Motor neuron (in vitro differentiated cells): ENCODE measurements around the gene TNRC6C. TPM values are rescaled to one million over a fixed set of nuclear protein-coding genes. Genes with fewer than 3 reads are reported as not detected.
A peak's percentile ranks its signal among the peaks of the same experiment; 100 is the strongest.

Source experiments
- ATAC-seq, 8 experiments: fragments of 200-7000 bp; cut with Tn5 transposase; replicated peaks in 6 of 8; 2 replicates each; pipeline ENCODE4 v1.8.0; 2021; ENCODE audit warnings: mild to moderate bottlenecking in 8 of 8, moderate library complexity in 8 of 8
- H3K27ac ChIP-seq, 2 donors: fragments of 250-450 bp; sonication (Bioruptor Pico); 2 replicates each; pipeline ENCODE4 v1.9.0; 2021; ENCODE audit warnings: antibody characterized with exemption in 2 of 2, mild to moderate bottlenecking in 2 of 2, moderate library complexity in 1 of 2
- H3K4me1 ChIP-seq, 2 donors: fragments of 250-450 bp; sonication (Bioruptor Pico); replicated peaks in 1 of 2; 2 replicates each; pipeline ENCODE4 v1.6.1; 2021; ENCODE audit warnings: antibody characterized with exemption in 2 of 2, mild to moderate bottlenecking in 2 of 2, moderate library complexity in 1 of 2
- H3K4me3 ChIP-seq, 5 donors: fragments of 250-450 bp; sonication (Bioruptor Pico); 2 replicates each; pipeline ENCODE4 v1.9.0; 2021; ENCODE audit warnings: antibody characterized with exemption in 5 of 5, mild to moderate bottlenecking in 5 of 5, moderate library complexity in 4 of 5
- WGBS, 10 experiments: fragments of 450-650 bp; shearing (Covaris generic); methylation state at CpG; one replicate each; pipeline ENCODE4 v1.0.0; 2022; 5-methylcytosine and 5-hydroxymethylcytosine counted together
- in situ Hi-C, 9 experiments: fragments of 400-800 bp; cut with MboI; loops; one replicate each; pipeline ENCODE4 v1.15.0; 2021; ENCODE audit warnings: low sequenced_read_pairs in 9 of 9, low pct_unique_long_range_greater_than_20kb in 2 of 9; ENCODE audit not compliant: unreplicated experiment in 9 of 9
- total RNA-seq, 8 experiments: library from RNA; unstranded; fragments of 300-600 nt; gene quantifications; 2 replicates each; pipeline versions ENCODE4 v1.2.3 to v1.2.4, GENCODE V29; 2022

TNRC6C gene
- total RNA-seq, 8 experiments from 2014 or later: 5.6 to 20.6 (median 16.1) TPM

GRCh38 chr17:78101112-78101511 is 142.6 kb downstream of the TNRC6C start:
- no peak overlapping the region for H3K27ac ChIP-seq
- WGBS, 10 experiments: 67 to 100% (median 100%) methylated on average over 1 to 4 of the region's 5 CpGs; no CpG with 5 or more reads in 1 of the 10 experiments
- in situ Hi-C loops: no loop called here
- H3K4me1 ChIP-seq: peaks cover 0 to 8% of the 10 kb centered on the region in 2 donors
- H3K4me3 ChIP-seq: no peak overlapping the region
- ATAC-seq: no peak

GRCh38 chr17:78101542-78101941 is 143.0 kb downstream of the TNRC6C start:
- Histone ChIP-seq H3K4me1 (peaks cover 0 to 9% of the 10 kb centered on the region in 2 donors), H3K4me3 (no peak overlapping the region), H3K27ac (no peak overlapping the region)
- in situ Hi-C loops: no loop called here
- no peak for ATAC-seq
- WGBS, 10 experiments: 90 to 100% (median 96%) methylated on average over 2 to 8 of the region's 10 CpGs; no CpG with 5 or more reads in 1 of the 10 experiments

GRCh38 chr17:78103311-78103710 is 144.8 kb downstream of the TNRC6C start:
- no peak for ATAC-seq
- in situ Hi-C loops: no loop called here

GRCh38 chr17:78104540-78104941 is 146.0 kb downstream of the TNRC6C start:
- in situ Hi-C loops: no loop called here

More at GRCh38 chr17:78103311-78103710, 144.8 kb downstream of the TNRC6C start:
- H3K4me1 ChIP-seq: peaks cover 0 to 9% of the 10 kb centered on the region in 2 donors
- no peak overlapping the region for H3K4me3 ChIP-seq
- no peak overlapping the region for H3K27ac ChIP-seq
- WGBS, 10 experiments: 75 to 100% (median 95%) methylated on average over 1 to 2 of the region's 4 CpGs; no CpG with 5 or more reads in 4 of the 10 experiments

GRCh38 chr17:78105101-78105500 is 146.6 kb downstream of the TNRC6C start:
- Histone ChIP-seq H3K4me1 (peaks cover 0 to 9% of the 10 kb centered on the region in 2 donors), H3K27ac (no peak overlapping the region), H3K4me3 (no peak overlapping the region)
- WGBS, 10 experiments: 60 to 89% (median 75%) methylated on average over 1 to 16 of the region's 16 CpGs; no CpG with 5 or more reads in 3 of the 10 experiments
- in situ Hi-C loops: no loop called here
- peak in 3 of 8 experiments; percentile 29 to 69 (median 68) for ATAC-seq

More at GRCh38 chr17:78104540-78104941, 146.0 kb downstream of the TNRC6C start:
- Histone ChIP-seq H3K4me3 (no peak overlapping the region), H3K4me1 (peaks cover 0 to 9% of the 10 kb centered on the region in 2 donors), H3K27ac (no peak overlapping the region)
- 90 to 100% (median 100%) methylated on average over 1 to 2 of the region's 28 CpGs; no CpG with 5 or more reads in 7 of the 10 experiments for WGBS, 10 experiments
- ATAC-seq: peak in 4 of 8 experiments; percentile 22 to 41 (median 30)

GRCh38 chr17:78105551-78105950 is 147.0 kb downstream of the TNRC6C start:
- H3K4me3 ChIP-seq: no peak overlapping the region
- peak in 3 of 8 experiments; percentile 31 to 38 (median 33) for ATAC-seq
- in situ Hi-C loops: no loop called here
- 54 to 95% (median 78%) methylated on average over 1 to 12 of the region's 13 CpGs for WGBS, 10 experiments
- peaks cover 0 to 9% of the 10 kb centered on the region in 2 donors for H3K4me1 ChIP-seq
- no peak overlapping the region for H3K27ac ChIP-seq

GRCh38 chr17:78106211-78106610 is 147.7 kb downstream of the TNRC6C start:
- in situ Hi-C loops: no loop called here
- Histone ChIP-seq H3K27ac (no peak overlapping the region), H3K4me1 (peaks cover 0 to 9% of the 10 kb centered on the region in 2 donors), H3K4me3 (no peak overlapping the region)
- ATAC-seq: no peak
- 85 to 95% (median 92%) methylated on average over 4 to 15 of the region's 15 CpGs for WGBS, 10 experiments

- no peak overlapping the region for H3K4me3 ChIP-seq
- WGBS, 10 experiments: 36 to 98% (median 87%) methylated on average over 2 to 10 of the region's 10 CpGs
- in situ Hi-C loops: no loop called here
- H3K27ac ChIP-seq: no peak overlapping the region
- no peak for ATAC-seq
- H3K4me1 ChIP-seq: peaks cover 0 to 9% of the 10 kb centered on the region in 2 donors
Observed at GRCh38 chr17:78107457-78107856, 149.0 kb downstream of the TNRC6C start.

GRCh38 chr17:78107976-78108725 is 149.6 kb downstream of the TNRC6C start:
- in situ Hi-C loops: no loop called here
- H3K4me1 ChIP-seq: peaks cover 0 to 12% of the 10 kb centered on the region in 2 donors
- H3K27ac ChIP-seq: no peak overlapping the region
- 60 to 100% (median 97%) methylated on average over 1 to 20 of the region's 21 CpGs; no CpG with 5 or more reads in 2 of the 10 experiments for WGBS, 10 experiments
- ATAC-seq: no peak
- no peak overlapping the region for H3K4me3 ChIP-seq

GRCh38 chr17:78108726-78109488 is 150.4 kb downstream of the TNRC6C start:
- in situ Hi-C loops: no loop called here
- Histone ChIP-seq H3K27ac (no peak overlapping the region), H3K4me1 (peaks cover 0 to 12% of the 10 kb centered on the region in 2 donors), H3K4me3 (no peak overlapping the region)
- no peak for ATAC-seq
- whole genome bisulfite sequencing, 10 experiments: 40 to 100% (median 88%) methylated on average over 1 to 8 of the region's 18 CpGs; no CpG with 5 or more reads in 3 of the 10 experiments

GRCh38 chr17:78109489-78109761 is 150.9 kb downstream of the TNRC6C start:
- Histone ChIP-seq H3K27ac (no peak overlapping the region), H3K4me1 (peaks cover 0 to 12% of the 10 kb centered on the region in 2 donors), H3K4me3 (no peak overlapping the region)
- in situ Hi-C loops: no loop called here
- no peak for ATAC-seq
- WGBS, 10 experiments: 80 to 100% (median 93%) methylated on average over 2 to 9 of the region's 9 CpGs; no CpG with 5 or more reads in 6 of the 10 experiments

- Histone ChIP-seq H3K4me1 (peaks cover 0 to 11% of the 10 kb centered on the region in 2 donors), H3K4me3 (no peak overlapping the region), H3K27ac (no peak overlapping the region)
- WGBS, 10 experiments: 80 to 100% (median 89%) methylated on average over 3 to 9 of the region's 22 CpGs; no CpG with 5 or more reads in 4 of the 10 experiments
- no peak for ATAC-seq
- in situ Hi-C loops: loop anchor here in 1 of 9 experiments (10.0 kb wide), 1 partner anchor 704 kb away; no protein-coding TSS in a partner anchor
Observed at GRCh38 chr17:78110363-78111015, 152.0 kb downstream of the TNRC6C start.
